WI38 (cell line): Measurements from ENCODE around the gene B3GAT1.

Experiments used
- H3K4me3 ChIP-seq: 2 replicates; pipeline ENCODE4 v1.5.1; 2011; ENCODE audit warnings: low read depth, mild to moderate bottlenecking, control low read depth, low read length
- CTCF ChIP-seq: IDR thresholded peaks from 2 replicates; pipeline ENCODE4 v1.5.1; 2012; ENCODE audit warnings: low read depth, mild to moderate bottlenecking, control low read depth, low read length

B3GAT1 gene

GRCh38 chr11:134389464-134390180 lies 22.4 kb downstream of the B3GAT1 start:
- TF ChIP-seq CTCF: no peak
- no peak overlapping the region for H3K4me3 ChIP-seq

- TF ChIP-seq CTCF: no peak
- H3K4me3 ChIP-seq: no peak overlapping the region
Measured at GRCh38 chr11:134388590-134388989, 23.5 kb downstream of the B3GAT1 start.

- TF ChIP-seq CTCF: no peak
- no peak overlapping the region for H3K4me3 ChIP-seq
Measured at GRCh38 chr11:134387501-134387900, 24.5 kb downstream of the B3GAT1 start.

- no peak for TF ChIP-seq CTCF
Measured at GRCh38 chr11:134386945-134387344, 25.1 kb downstream of the B3GAT1 start.

GRCh38 chr11:134385774-134386565 lies 26.1 kb downstream of the B3GAT1 start:
- TF ChIP-seq CTCF: no peak
- no peak overlapping the region for H3K4me3 ChIP-seq

More at GRCh38 chr11:134386945-134387344, 25.1 kb downstream of the B3GAT1 start:
- H3K4me3 ChIP-seq: no peak overlapping the region

- H3K4me3 ChIP-seq: no peak overlapping the region
- no peak for TF ChIP-seq CTCF
Measured at GRCh38 chr11:134385171-134385570, 26.9 kb downstream of the B3GAT1 start.

GRCh38 chr11:134384406-134384805 lies 27.6 kb downstream of the B3GAT1 start:
- no peak for TF ChIP-seq CTCF
- no peak overlapping the region for H3K4me3 ChIP-seq
